HG02798 (cell line): ENCODE measurements around the gene UBE2E2.

Experiments
- ATAC-seq: cut with Tn5 transposase; IDR thresholded peaks from one replicate; pipeline ENCODE4 v1.9.1; 2021; ENCODE audit warnings: mild to moderate bottlenecking; ENCODE audit not compliant: unreplicated experiment, poor library complexity

The UBE2E2 gene

DNA sequence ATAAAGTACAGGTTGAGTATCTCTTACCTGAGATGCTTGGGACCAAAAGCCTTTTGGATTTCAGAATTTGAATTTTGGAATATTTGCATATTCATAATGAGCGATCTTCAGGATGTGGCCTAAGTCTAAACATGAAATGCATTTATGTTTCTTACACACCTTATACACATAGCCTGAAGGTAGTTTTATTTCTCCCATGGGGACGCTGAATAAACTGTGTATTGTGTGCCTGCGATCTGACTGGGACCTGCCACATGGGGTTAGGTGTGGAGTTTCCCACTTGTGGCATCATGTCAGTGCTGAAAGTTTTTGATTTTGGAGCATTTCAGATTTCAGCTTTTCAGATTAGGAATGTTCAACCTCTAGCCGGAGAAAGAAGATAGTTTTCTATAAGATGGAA, 35.5 kb downstream of the UBE2E2 start:
- no peak for ATAC-seq

DNA sequence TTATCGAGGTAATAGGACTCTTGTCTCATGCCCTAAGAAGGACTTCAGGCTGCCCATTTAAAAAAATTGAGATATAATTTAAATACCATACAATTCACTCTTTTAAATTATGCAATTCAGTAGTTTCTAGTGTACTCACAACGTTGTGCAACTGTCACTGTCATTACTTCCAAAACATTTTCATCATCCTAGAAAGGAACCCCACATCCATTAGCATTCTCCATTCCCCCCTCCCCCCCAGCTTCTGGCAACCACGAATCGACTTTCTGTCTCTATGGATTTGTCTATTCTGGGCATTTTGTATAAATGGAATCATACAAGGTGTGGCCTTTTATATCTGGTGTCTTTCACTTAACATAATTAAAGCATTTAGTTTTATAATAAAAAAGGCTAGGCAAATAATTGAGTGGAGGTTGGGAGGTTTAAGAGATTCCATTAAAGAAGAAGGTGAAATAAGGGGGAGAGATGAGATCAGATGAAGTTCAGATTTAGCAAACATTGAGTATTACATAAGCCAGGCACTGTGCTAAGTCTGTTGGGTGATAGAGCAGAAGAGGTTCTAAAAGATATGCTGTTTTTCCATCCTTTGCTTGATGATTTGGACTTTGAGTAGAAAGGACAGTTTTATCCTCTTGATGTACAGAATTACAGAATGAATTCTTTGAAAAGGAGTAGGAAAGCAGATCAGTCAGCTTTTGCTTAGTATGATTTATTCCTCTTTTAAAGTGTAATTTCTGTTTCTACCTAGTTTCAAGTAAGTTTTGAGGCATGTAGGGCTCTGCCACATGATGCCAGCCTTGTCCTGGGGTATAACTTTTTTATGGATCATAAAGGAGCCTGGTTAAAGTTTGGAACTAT, 36.3 kb downstream of the UBE2E2 start:
- ATAC-seq, result no peak

DNA sequence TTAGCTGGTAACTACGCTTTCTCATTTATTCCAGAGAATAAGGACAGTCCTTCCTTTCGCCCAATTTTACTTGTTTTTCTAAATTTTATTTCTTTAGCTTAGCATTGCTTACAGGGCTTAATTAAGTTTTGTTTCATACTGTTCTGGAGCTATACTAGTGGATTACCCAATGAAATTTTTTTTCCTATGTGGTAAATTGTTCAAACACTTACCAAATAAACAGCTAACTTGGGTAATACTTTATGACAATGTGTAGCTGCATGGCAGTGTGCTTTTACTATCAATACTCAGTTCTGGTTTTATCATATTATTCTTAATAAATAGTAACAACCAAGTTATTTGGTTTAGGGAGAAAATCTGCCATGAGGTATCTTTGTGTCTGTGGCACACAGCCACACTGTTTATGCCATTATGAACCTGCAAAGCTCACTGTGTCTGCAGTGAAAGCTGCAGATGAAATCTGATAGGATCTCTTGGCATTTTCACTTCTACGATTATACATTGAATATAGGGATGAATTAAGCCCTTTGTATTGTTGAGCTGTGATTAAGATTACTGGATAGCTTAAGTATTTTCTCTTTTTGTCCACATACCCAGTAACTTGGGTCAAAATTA, 37.2 kb downstream of the UBE2E2 start:
- no peak for ATAC-seq

- ATAC-seq, result no peak
Observed at GRCh38 chr3:23241256-23241655, 38.1 kb downstream of the UBE2E2 start.

GRCh38 chr3:23242106-23242505, 39.0 kb downstream of the UBE2E2 start:
- no peak for ATAC-seq

GRCh38 chr3:23244324-23245041, 41.4 kb downstream of the UBE2E2 start:
- no peak for ATAC-seq

DNA sequence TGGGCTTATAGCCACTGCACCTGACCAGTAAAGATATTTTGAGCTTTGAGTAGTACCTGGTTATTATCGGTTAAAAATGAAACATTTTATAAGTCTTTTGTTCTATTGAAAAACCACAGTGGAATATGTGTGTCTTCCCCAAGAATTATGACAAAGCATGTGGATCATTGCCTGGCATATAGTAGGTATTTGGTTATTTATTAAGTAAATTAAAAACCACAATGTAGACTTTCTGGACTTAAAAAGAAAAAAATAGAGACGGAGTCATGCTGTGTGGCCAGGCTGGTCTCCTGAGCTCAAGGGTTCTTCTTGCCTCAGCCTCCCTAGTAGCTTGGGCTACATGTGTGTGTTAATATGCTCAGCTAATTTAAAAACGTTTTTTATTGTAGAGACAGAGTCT, 43.5 kb downstream of the UBE2E2 start:
- no peak for ATAC-seq

- ATAC-seq, result no peak
Observed at GRCh38 chr3:23248594-23249131, 45.5 kb downstream of the UBE2E2 start.

DNA sequence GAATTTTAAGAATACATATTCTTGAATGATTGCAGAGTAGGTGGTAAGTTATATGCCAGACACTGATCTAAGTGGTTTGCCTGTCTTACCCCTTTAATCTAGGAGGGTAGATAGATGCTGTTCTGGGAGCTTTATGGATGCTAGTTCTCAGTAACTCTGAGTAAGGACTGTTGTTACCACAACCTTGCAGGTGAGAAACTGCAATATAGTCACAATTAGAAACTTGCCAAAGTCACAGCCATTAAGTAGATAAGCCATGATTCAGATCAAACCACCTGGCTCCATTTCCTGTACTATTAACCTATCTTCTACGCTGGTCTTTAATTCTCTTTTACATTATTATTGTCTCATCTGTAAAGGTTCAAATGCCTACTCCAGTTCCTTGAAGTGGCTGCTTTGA, 46.8 kb downstream of the UBE2E2 start:
- no peak for ATAC-seq

GRCh38 chr3:23252122-23252521, 49.0 kb downstream of the UBE2E2 start:
- ATAC-seq, result no peak

DNA sequence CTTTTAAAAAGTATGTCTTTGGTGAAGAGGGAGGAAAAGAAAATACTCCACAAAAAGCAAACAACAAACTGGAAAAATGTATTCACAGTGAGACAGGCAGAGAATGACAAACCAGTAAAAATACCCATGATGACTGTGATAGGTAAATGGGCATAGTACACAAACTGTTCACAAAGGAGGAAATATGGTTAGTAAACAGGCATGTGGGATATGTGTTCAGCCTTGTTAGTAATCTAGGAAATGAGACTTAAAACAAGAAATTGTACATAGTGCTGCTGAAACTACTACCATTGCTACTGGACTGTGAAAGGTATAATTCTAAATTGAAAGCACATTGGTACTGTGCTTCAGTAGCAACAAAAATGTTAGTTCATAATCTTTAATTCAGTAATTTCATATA, 50.1 kb downstream of the UBE2E2 start:
- peak; percentile 76 for ATAC-seq

DNA sequence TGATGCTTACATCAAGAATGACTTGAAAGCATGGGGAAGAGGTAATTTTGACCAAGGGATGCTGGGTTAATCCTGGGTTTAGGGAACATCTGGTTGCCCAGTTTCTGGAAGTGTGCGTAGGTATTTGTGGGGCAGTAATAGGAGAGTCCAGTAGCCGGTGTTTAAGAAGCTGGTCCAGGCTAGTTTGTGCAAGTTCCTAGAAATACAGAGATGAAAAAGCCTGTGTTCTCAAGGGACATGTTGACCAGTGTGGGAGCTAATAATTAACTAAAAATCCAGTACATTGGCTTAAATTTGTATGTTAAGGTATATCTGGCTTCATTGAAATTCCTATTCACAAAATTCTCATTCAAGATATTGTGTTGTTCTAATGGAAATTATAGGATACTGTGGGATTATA, 51.2 kb downstream of the UBE2E2 start:
- ATAC-seq, result no peak

DNA sequence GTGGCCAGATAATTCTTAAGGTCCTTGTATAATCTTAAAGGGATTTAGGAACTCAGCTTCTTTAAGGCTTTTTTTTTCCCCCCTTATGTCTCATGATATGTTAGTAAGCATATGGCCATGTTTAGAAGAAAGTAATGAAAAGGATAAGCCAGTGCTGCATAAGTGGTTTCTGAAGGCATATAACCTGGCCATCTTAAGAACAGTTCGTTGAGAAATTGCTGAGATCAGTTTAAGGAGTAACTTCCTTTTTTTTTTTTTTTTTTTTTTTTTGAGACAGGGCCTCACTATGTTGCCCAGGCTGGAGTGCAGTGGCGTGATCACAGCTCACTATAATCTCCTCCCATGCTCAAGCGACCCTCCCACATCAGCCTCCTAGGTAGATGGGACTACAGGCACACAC, 51.7 kb downstream of the UBE2E2 start:
- ATAC-seq, result no peak

- ATAC-seq, result no peak
Observed at GRCh38 chr3:23256741-23257435, 53.8 kb downstream of the UBE2E2 start.

- no peak for ATAC-seq
Observed at GRCh38 chr3:23258110-23258509, 55.0 kb downstream of the UBE2E2 start.

- ATAC-seq, result no peak
Observed at GRCh38 chr3:23259515-23259914, 56.4 kb downstream of the UBE2E2 start.

DNA sequence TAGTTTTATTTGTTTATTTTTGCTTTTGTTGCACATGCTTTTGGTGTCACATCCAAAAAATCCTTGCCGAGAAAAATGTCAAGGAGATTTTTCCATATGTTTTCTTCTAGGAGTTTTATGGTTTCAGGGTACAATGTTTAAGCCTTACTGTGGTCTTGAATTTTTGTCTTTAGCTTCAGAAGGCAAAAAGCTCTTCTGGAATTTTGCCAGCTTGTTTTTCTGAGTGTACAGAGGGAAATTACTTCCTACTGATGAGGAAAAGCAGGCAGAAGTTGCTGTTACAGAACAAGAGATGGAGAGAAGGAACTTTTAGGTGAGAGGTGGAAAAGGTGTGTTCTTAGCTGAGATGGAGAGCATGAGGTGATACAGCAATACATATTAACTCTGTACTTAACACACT, 59.6 kb downstream of the UBE2E2 start:
- no peak for ATAC-seq

DNA sequence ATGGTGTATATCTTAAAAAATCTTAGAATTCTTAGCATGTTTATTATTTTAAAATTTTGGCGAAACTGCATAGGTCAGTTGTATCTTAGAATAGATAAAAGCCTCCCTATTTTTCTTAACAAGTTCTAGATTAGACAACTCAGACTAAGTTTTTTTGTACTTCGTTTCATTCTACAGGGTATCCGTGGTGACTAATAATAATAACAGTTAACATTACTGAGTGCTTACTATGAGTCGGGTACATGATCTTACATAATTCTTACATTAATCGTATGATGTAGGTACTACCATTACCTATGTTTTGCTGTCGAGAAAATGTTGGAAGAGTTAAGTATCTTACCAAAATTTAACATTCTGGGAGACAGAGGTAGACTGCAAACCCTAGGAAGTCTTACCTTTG, 60.7 kb downstream of the UBE2E2 start:
- no peak for ATAC-seq

GRCh38 chr3:23264413-23264812, 61.3 kb downstream of the UBE2E2 start:
- no peak for ATAC-seq

- no peak for ATAC-seq
Observed at GRCh38 chr3:23270423-23270822, 67.3 kb downstream of the UBE2E2 start.
